Neural progenitor cell (in vitro differentiated cells): Measurements from ENCODE around the gene RIPOR3. TPM values are rescaled to one million over a fixed set of nuclear protein-coding genes. Genes with fewer than 3 reads are reported as not detected.

Experiments used
- DNase-seq: peaks from one replicate; pipeline ENCODE4 v3.0.0-alpha.2; 2016; ENCODE audit warnings: low spot score
- H2AFZ ChIP-seq: fragments of 200-600 bp; sonication (generic); replicated peaks from 2 replicates; pipeline ENCODE4 v1.6.1; 2016; ENCODE audit warnings: antibody characterized with exemption
- H3F3A ChIP-seq: fragments of 200-600 bp; sonication (generic); 2 replicates; pipeline ENCODE4 v1.6.1; 2016; ENCODE audit warnings: antibody characterized with exemption, low read depth
- H3K27ac ChIP-seq: fragments of 200-600 bp; sonication (generic); 2 replicates; pipeline ENCODE4 v1.5.1; 2016; ENCODE audit warnings: mild to moderate bottlenecking
- H3K27me3 ChIP-seq: fragments of 200-600 bp; sonication (generic); 2 replicates; pipeline ENCODE4 v1.6.1; 2016; ENCODE audit warnings: mild to moderate bottlenecking, moderate library complexity
- H3K36me3 ChIP-seq: fragments of 200-600 bp; sonication (generic); 2 replicates; pipeline ENCODE4 v1.5.1; 2016
- H3K4me1 ChIP-seq: fragments of 200-600 bp; sonication (generic); 2 replicates; pipeline ENCODE4 v1.6.1; 2016; ENCODE audit warnings: mixed run types
- H3K4me2 ChIP-seq: fragments of 200-600 bp; sonication (generic); 2 replicates; pipeline ENCODE4 v1.6.1; 2016
- H3K4me3 ChIP-seq: fragments of 200-600 bp; sonication (generic); 2 replicates; pipeline ENCODE4 v1.5.1; 2016
- H3K79me2 ChIP-seq: fragments of 200-600 bp; sonication (generic); 2 replicates; pipeline ENCODE4 v1.6.1; 2016; ENCODE audit warnings: low read depth
- H3K9ac ChIP-seq: fragments of 200-600 bp; sonication (generic); 2 replicates; pipeline ENCODE4 v1.6.1; 2016
- H3K9me3 ChIP-seq: fragments of 200-600 bp; sonication (generic); 2 replicates; pipeline ENCODE4 v1.5.1; 2016; ENCODE audit warnings: low read depth
- H4K20me1 ChIP-seq: fragments of 200-600 bp; sonication (generic); 2 replicates; pipeline ENCODE4 v1.6.1; 2016; ENCODE audit warnings: low read depth
- H3K27ac Mint-ChIP-seq: 3 replicates; pipeline ENCODE4 v1.8.0; 2021; ENCODE audit warnings: mixed read lengths
- H3K27me3 Mint-ChIP-seq: 2 replicates; pipeline ENCODE4 v1.8.0; 2022; ENCODE audit warnings: low read depth, mild to moderate bottlenecking, inconsistent platforms, moderate library complexity, mixed read lengths; ENCODE audit not compliant: insufficient read depth
- H3K36me3 Mint-ChIP-seq: 3 replicates; pipeline ENCODE4 v1.8.0; 2021; ENCODE audit warnings: mixed read lengths
- H3K4me1 Mint-ChIP-seq: 3 replicates; pipeline ENCODE4 v1.8.0; 2021; ENCODE audit warnings: mixed read lengths
- H3K4me3 Mint-ChIP-seq: 3 replicates; pipeline ENCODE4 v1.8.0; 2021; ENCODE audit warnings: mild to moderate bottlenecking, moderate library complexity, mixed read lengths
- H3K9me3 Mint-ChIP-seq: 3 replicates; pipeline ENCODE4 v1.8.0; 2020; ENCODE audit warnings: mixed read lengths
- CTCF ChIP-seq: fragments of 200-600 bp; sonication (generic); IDR thresholded peaks from 2 replicates; pipeline ENCODE4 v1.5.1; 2017; ENCODE audit warnings: antibody characterized with exemption, mild to moderate bottlenecking
- EZH2 ChIP-seq: fragments of 200-600 bp; sonication (generic); IDR thresholded peaks from 2 replicates; pipeline ENCODE4 v1.6.1; 2017; ENCODE audit warnings: antibody characterized with exemption, mild to moderate bottlenecking, moderate library complexity
- EZH2phosphoT487 ChIP-seq: fragments of 200-600 bp; sonication (generic); IDR thresholded peaks from 2 replicates; pipeline ENCODE4 v1.6.1; 2017; ENCODE audit warnings: antibody characterized with exemption
- total RNA-seq: library from RNA; depleted of rRNA; stranded (reverse); fragments of >200 nt; gene quantifications from 2 replicates; pipeline ENCODE4 v1.2.3, GENCODE V29; 2015; ENCODE audit warnings: low replicate concordance

Gene RIPOR3
- total RNA-seq, 1 donor from 2014 or later = 1.2 TPM

GRCh38 chr20:50632236-50632635, 59.1 kb downstream of the RIPOR3 start:
- H3K27me3 Mint-ChIP-seq = peaks cover 2% of the 10 kb centered on the region
- Histone ChIP-seq H3K79me2 (no peaks in the 10 kb centered on the region), H4K20me1 (no peaks in the 10 kb centered on the region), H3K4me1 (peaks cover 27% of the 10 kb centered on the region), H3K4me2 (no peak overlapping the region), H3F3A (peaks cover 12% of the 10 kb centered on the region), H3K9ac (no peak overlapping the region), H3K27me3 (no peaks in the 10 kb centered on the region), H3K4me3 (no peak overlapping the region), H3K9me3 (no peaks in the 10 kb centered on the region), H3K36me3 (no peaks in the 10 kb centered on the region), H2AFZ (no peak overlapping the region), H3K27ac (no peak overlapping the region)
- peaks cover 32% of the 10 kb centered on the region for H3K4me1 Mint-ChIP-seq
- no peak overlapping the region for H3K27ac Mint-ChIP-seq
- DNase-seq = no peak
- no peak overlapping the region for H3K4me3 Mint-ChIP-seq
- no peak for TF ChIP-seq CTCF
- H3K9me3 Mint-ChIP-seq = no peaks in the 10 kb centered on the region
- no peaks in the 10 kb centered on the region for H3K36me3 Mint-ChIP-seq

- H3K9ac ChIP-seq = no peak overlapping the region
- no peak overlapping the region for H2AFZ ChIP-seq
- Mint-ChIP-seq H3K9me3 (no peaks in the 10 kb centered on the region), H3K27ac (peak overlapping the region; percentile 89), H3K36me3 (no peaks in the 10 kb centered on the region), H3K27me3 (peaks cover 2% of the 10 kb centered on the region), H3K4me1 (peaks cover 19% of the 10 kb centered on the region), H3K4me3 (no peak overlapping the region)
- TF ChIP-seq CTCF = no peak
- TF ChIP-seq EZH2phosphoT487 = no peak
- no peak for DNase-seq
- H3K36me3 ChIP-seq = no peaks in the 10 kb centered on the region
- no peak overlapping the region for H3K4me2 ChIP-seq
- peaks cover 14% of the 10 kb centered on the region for H3K4me1 ChIP-seq
- H4K20me1 ChIP-seq = no peaks in the 10 kb centered on the region
- no peaks in the 10 kb centered on the region for H3K27me3 ChIP-seq
- no peaks in the 10 kb centered on the region for H3K9me3 ChIP-seq
- H3K27ac ChIP-seq = no peak overlapping the region
- no peaks in the 10 kb centered on the region for H3K79me2 ChIP-seq
- no peak overlapping the region for H3K4me3 ChIP-seq
- no peaks in the 10 kb centered on the region for H3F3A ChIP-seq
Measured at GRCh38 chr20:50630578-50631263, 60.6 kb downstream of the RIPOR3 start.

- H3K79me2 ChIP-seq = no peaks in the 10 kb centered on the region
- no peaks in the 10 kb centered on the region for H3K36me3 ChIP-seq
- Mint-ChIP-seq H3K4me1 (peaks cover 15% of the 10 kb centered on the region), H3K27ac (no peak overlapping the region), H3K9me3 (no peaks in the 10 kb centered on the region), H3K36me3 (no peaks in the 10 kb centered on the region), H3K4me3 (no peak overlapping the region), H3K27me3 (peaks cover 2% of the 10 kb centered on the region)
- H3K9ac ChIP-seq = no peak overlapping the region
- DNase-seq = no peak
- H3F3A ChIP-seq = no peaks in the 10 kb centered on the region
- no peaks in the 10 kb centered on the region for H3K27me3 ChIP-seq
- H3K9me3 ChIP-seq = no peaks in the 10 kb centered on the region
- H2AFZ ChIP-seq = no peak overlapping the region
- no peak overlapping the region for H3K4me2 ChIP-seq
- H3K4me1 ChIP-seq = peaks cover 14% of the 10 kb centered on the region
- H3K27ac ChIP-seq = no peak overlapping the region
- no peaks in the 10 kb centered on the region for H4K20me1 ChIP-seq
- TF ChIP-seq EZH2 = no peak
- no peak for TF ChIP-seq CTCF
- no peak for TF ChIP-seq EZH2phosphoT487
- H3K4me3 ChIP-seq = no peak overlapping the region
Measured at GRCh38 chr20:50629670-50630045, 61.7 kb downstream of the RIPOR3 start.
